ELF-1 (cell line): ENCODE data around the gene HMCES.
"Not testable (repeated sequence)": the region's sequence is repeated elsewhere in the genome, so short reads cannot be mapped to it uniquely, and the experiment has no call there.

Source experiments
- DNase-seq: peaks from one replicate; pipeline ENCODE4 v3.0.0-alpha.2; 2016; ENCODE audit warnings: low read depth, low spot score

Gene HMCES

GRCh38 chr3:129257609-129258008 lies 21.1 kb upstream of the HMCES start:
- no peak for DNase-seq

- DNase-seq = no peak
Measured at GRCh38 chr3:129259612-129260477, 18.8 kb upstream of the HMCES start.

- no peak for DNase-seq
Measured at GRCh38 chr3:129260606-129261005, 18.1 kb upstream of the HMCES start.

GRCh38 chr3:129261894-129262293 lies 16.8 kb upstream of the HMCES start:
- no peak for DNase-seq

GRCh38 chr3:129263161-129263910 lies 15.3 kb upstream of the HMCES start:
- no peak for DNase-seq

GRCh38 chr3:129264994-129265393 lies 13.7 kb upstream of the HMCES start:
- not testable (repeated sequence) for DNase-seq

GRCh38 chr3:129266651-129267050 lies 12.0 kb upstream of the HMCES start:
- DNase-seq = no peak

- DNase-seq = no peak
Measured at GRCh38 chr3:129268396-129268795, 10.3 kb upstream of the HMCES start.

GRCh38 chr3:129271674-129272073 lies 7.0 kb upstream of the HMCES start:
- DNase-seq = no peak

GRCh38 chr3:129276385-129276784 lies 2.3 kb upstream of the HMCES start:
- no peak for DNase-seq

- peak; percentile 53 for DNase-seq
Measured at GRCh38 chr3:129277829-129278271, 820 bp upstream of the HMCES start.

- DNase-seq = peak; percentile 69
Measured at GRCh38 chr3:129278966-129279906, 566 bp downstream of the HMCES start.

GRCh38 chr3:129280183-129280582 lies 1.5 kb downstream of the HMCES start:
- DNase-seq = no peak

- no peak for DNase-seq
Measured at GRCh38 chr3:129281726-129282125, 3.1 kb downstream of the HMCES start.

GRCh38 chr3:129282727-129283327 lies 4.2 kb downstream of the HMCES start:
- no peak for DNase-seq

- DNase-seq = no peak
Measured at GRCh38 chr3:129286081-129286480, 7.4 kb downstream of the HMCES start.

- DNase-seq = no peak
Measured at GRCh38 chr3:129288446-129288845, 9.8 kb downstream of the HMCES start.

- DNase-seq = no peak
Measured at GRCh38 chr3:129289201-129289921, 10.7 kb downstream of the HMCES start.

- no peak for DNase-seq
Measured at GRCh38 chr3:129291236-129291886, 12.7 kb downstream of the HMCES start.

GRCh38 chr3:129295286-129295685 lies 16.6 kb downstream of the HMCES start:
- no peak for DNase-seq
